ENCODE results near the gene IFRD2. TPM values are rescaled to one million over a fixed set of nuclear protein-coding genes. Genes with fewer than 3 reads are reported as not detected.

The IFRD2 gene
- total and polyA plus RNA-seq, 2 of the 13 experiments (the other 11 are each of a cell fraction or from before 2014, with no cell fraction given) = 32.8 to 96.1 TPM

- TF ChIP-seq ZNF792 (CRISPR knock-in tag; IDR thresholded peaks at IDR 0.05) = peak; percentile 69; the same call in 1 of the 2 replicates
- TF ChIP-seq CEBPG (CRISPR knock-in tag; IDR thresholded peaks at IDR 0.05) = no peak
- TF ChIP-seq ZNF503 (CRISPR knock-in tag; IDR thresholded peaks at IDR 0.05) = no peak; the same call in 1 of the 2 replicates
- no peak for TF ChIP-seq NCOR1 (IDR thresholded peaks at IDR 0.05; ENCODE audit: borderline replicate concordance, low read length)
- TF ChIP-seq ZNF674 (CRISPR knock-in tag; IDR thresholded peaks at IDR 0.05; ENCODE audit: low read depth) = peak; percentile 77; the same call in 1 of the 2 replicates
- TF ChIP-seq AHR (CRISPR knock-in tag; IDR thresholded peaks at IDR 0.05) = 0 out of 2 replicates have a peak, but pooled peaks have one; percentile 51
- TF ChIP-seq SKIL (CRISPR knock-in tag; IDR thresholded peaks at IDR 0.05; ENCODE audit: borderline replicate concordance) = peak; percentile 75; the same call in 1 of the 2 replicates
- TF ChIP-seq, protein P1, sequence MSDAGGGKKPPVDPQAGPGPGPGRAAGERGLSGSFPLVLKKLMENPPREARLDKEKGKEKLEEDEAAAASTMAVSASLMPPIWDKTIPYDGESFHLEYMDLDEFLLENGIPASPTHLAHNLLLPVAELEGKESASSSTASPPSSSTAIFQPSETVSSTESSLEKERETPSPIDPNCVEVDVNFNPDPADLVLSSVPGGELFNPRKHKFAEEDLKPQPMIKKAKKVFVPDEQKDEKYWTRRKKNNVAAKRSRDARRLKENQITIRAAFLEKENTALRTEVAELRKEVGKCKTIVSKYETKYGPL (CRISPR knock-in tag; IDR thresholded peaks at IDR 0.05) = 0 out of 2 replicates have a peak, but pooled peaks have one; percentile 20
- TF ChIP-seq HNF1A (IDR thresholded peaks at IDR 0.05; ENCODE audit: low read depth) = no peak
- TF ChIP-seq HNF1A (CRISPR knock-in tag; IDR thresholded peaks at IDR 0.05; ENCODE audit: borderline replicate concordance) = 0 out of 2 replicates have a peak, but pooled peaks have one; percentile 50
- TF ChIP-seq SALL1 (CRISPR knock-in tag; IDR thresholded peaks at IDR 0.05) = peak; percentile 74
- TF ChIP-seq ZSCAN9 (CRISPR knock-in tag; IDR thresholded peaks at IDR 0.05; ENCODE audit: borderline replicate concordance) = peak; percentile 13; the same call in 1 of the 2 replicates
- no peak for TF ChIP-seq EED (CRISPR knock-in tag; IDR thresholded peaks at IDR 0.05)
- TF ChIP-seq ZFP36 (IDR thresholded peaks at IDR 0.05; ENCODE audit: borderline replicate concordance, low read depth, low read length, partially characterized antibody) = no peak
- peak; percentile 83 for TF ChIP-seq PHF8 (CRISPR knock-in tag; IDR thresholded peaks at IDR 0.05)
- TF ChIP-seq GPN1 (CRISPR knock-in tag; IDR thresholded peaks at IDR 0.05; ENCODE audit: borderline replicate concordance) = 0 out of 2 replicates have a peak, but pooled peaks have one; percentile 4
- no peak; the same call in 1 of the 2 replicates for TF ChIP-seq TIGD3 (CRISPR knock-in tag; IDR thresholded peaks at IDR 0.05; ENCODE audit: borderline replicate concordance)
- TF ChIP-seq ZBTB42 (CRISPR knock-in tag; IDR thresholded peaks at IDR 0.05) = peak; percentile 81; the same call in 1 of the 2 replicates
- TF ChIP-seq ZFP36L1 (CRISPR knock-in tag; IDR thresholded peaks at IDR 0.05) = peak; percentile 77
These were observed 45.1 kb upstream of the IFRD2 start (continued) for GRCh38 chr3:50337175-50337861.

All from HepG2 (cell line).